H1 (cell line): ENCODE results near the gene EVC2. TPM values are rescaled to one million over a fixed set of nuclear protein-coding genes. Genes with fewer than 3 reads are reported as not detected.
A peak's percentile ranks its signal among the peaks of the same experiment; 100 is the strongest.

ENCODE experiments used
- CTCF ChIA-PET: fragments of 300-600 bp; sonication (Branson Sonifier 250); formaldehyde crosslinking; loops from one replicate; lab custom pipeline; 2021; ENCODE audit not compliant: partially characterized antibody; lab: Charles Lee
- POLR2A ChIA-PET: fragments of 300-600 bp; sonication (Branson Sonifier 250); formaldehyde crosslinking; loops from one replicate; lab custom pipeline; 2021; ENCODE audit warnings: inconsistent platforms; ENCODE audit not compliant: partially characterized antibody; lab: Charles Lee
- DNase-seq, 2 experiments: peaks; one replicate each; pipeline versions ENCODE4 v3.0.0 to v3.0.0-alpha.2; 2010 to 2022; ENCODE audit warnings: low spot score in 2 of 2, low read depth in 1 of 2, mixed read lengths in 1 of 2
- FAIRE-seq: peaks from 2 replicates; lab custom pipeline; 2011; peaks lifted over from hg19 to GRCh38; lab: Jason Lieb, UNC
- H2AFZ ChIP-seq: 2 replicates; pipeline ENCODE4 v1.8.1; 2012; ENCODE audit warnings: low read length, inconsistent platforms
- H2AK5ac ChIP-seq: 2 replicates; pipeline ENCODE4 v1.6.1; 2013; ENCODE audit warnings: low read depth, low read length
- H2BK120ac ChIP-seq: replicated peaks from 2 replicates; pipeline ENCODE3; 2013; ENCODE audit warnings: low read depth, low read length, inconsistent platforms
- H2BK12ac ChIP-seq: 2 replicates; pipeline ENCODE4 v1.6.1; 2013; ENCODE audit warnings: low read depth, low read length
- H2BK15ac ChIP-seq: 2 replicates; pipeline ENCODE4 v1.6.1; 2013; ENCODE audit warnings: low read length
- H2BK20ac ChIP-seq: 2 replicates; pipeline ENCODE4 v1.6.1; 2013; ENCODE audit warnings: low read length
- H2BK5ac ChIP-seq: 2 replicates; pipeline ENCODE4 v1.6.1; 2013; ENCODE audit warnings: low read depth, low read length
- H3K14ac ChIP-seq: 2 replicates; pipeline ENCODE4 v1.6.1; 2013; ENCODE audit warnings: inconsistent platforms; ENCODE audit not compliant: insufficient read length
- H3K18ac ChIP-seq: 2 replicates; pipeline ENCODE4 v1.6.1; 2013; ENCODE audit warnings: low read length; ENCODE audit errors: extremely low read depth
- H3K23ac ChIP-seq: 2 replicates; pipeline ENCODE4 v1.6.1; 2013; ENCODE audit warnings: inconsistent platforms; ENCODE audit not compliant: insufficient read length
- H3K23me2 ChIP-seq: 2 replicates; pipeline ENCODE4 v1.6.1; 2013; ENCODE audit warnings: low read depth, low read length
- H3K27ac ChIP-seq: 2 replicates; pipeline ENCODE4 v1.6.1; 2011; ENCODE audit warnings: low read depth, low read length, inconsistent platforms
- H3K27me3 ChIP-seq, 4 experiments: replicated peaks in 1 of 4; 1 replicate in 1 of 4; 2 replicates in 3 of 4; pipeline versions ENCODE4 v1.6.1 to v1.8.1; 2011 to 2013; ENCODE audit warnings: low read length in 3 of 4, mild to moderate bottlenecking in 3 of 4, inconsistent platforms in 2 of 4, mixed read lengths in 2 of 4, moderate library complexity in 1 of 4; ENCODE audit not compliant: control insufficient read depth in 3 of 4, insufficient read depth in 3 of 4; ENCODE audit errors: extremely low read depth in 1 of 4
- H3K36me3 ChIP-seq, 4 experiments: 2 replicates each; pipeline versions ENCODE4 v1.6.1 to v1.8.1; 2011 to 2013; ENCODE audit warnings: mild to moderate bottlenecking in 4 of 4, low read length in 3 of 4, moderate library complexity in 2 of 4, control low read depth in 1 of 4, inconsistent platforms in 1 of 4; ENCODE audit not compliant: insufficient read depth in 4 of 4, control insufficient read depth in 2 of 4
- H3K4ac ChIP-seq: replicated peaks from 2 replicates; pipeline ENCODE3; 2013; ENCODE audit warnings: low read length, low read depth, mixed read lengths, inconsistent platforms; ENCODE audit not compliant: insufficient read length
- H3K4me1 ChIP-seq, 4 experiments: replicated peaks in 1 of 4; 1 replicate in 1 of 4; 2 replicates in 3 of 4; pipeline versions ENCODE4 v1.6.1 to v1.8.1; 2011 to 2013; ENCODE audit warnings: low read length in 3 of 4, inconsistent platforms in 2 of 4, mixed read lengths in 1 of 4; ENCODE audit not compliant: insufficient read depth in 4 of 4, control insufficient read depth in 3 of 4
- H3K4me2 ChIP-seq, 2 experiments: 2 replicates each; pipeline versions ENCODE4 v1.6.1 to v1.8.1; 2011 to 2013; ENCODE audit warnings: low read depth in 2 of 2, low read length in 2 of 2, control low read depth in 1 of 2, inconsistent platforms in 1 of 2, mild to moderate bottlenecking in 1 of 2; ENCODE audit not compliant: insufficient read depth in 1 of 2
- H3K4me3 ChIP-seq, 4 experiments: fragments of 200-600, 300-600 bp in 1 of 4; sonication (generic), shearing (Covaris generic), sonication (Bioruptor Twin) in 1 of 4; 2 replicates each; pipeline versions ENCODE4 v1.5.1 to v1.8.1; 2011 to 2016; ENCODE audit warnings: low read length in 4 of 4, low read depth in 3 of 4, control low read depth in 2 of 4, inconsistent platforms in 2 of 4, mild to moderate bottlenecking in 2 of 4, mixed read lengths in 1 of 4, moderate library complexity in 1 of 4; ENCODE audit not compliant: insufficient read depth in 2 of 4; ENCODE audit errors: extremely low read depth in 1 of 4
- H3K56ac ChIP-seq: replicated peaks from 2 replicates; pipeline ENCODE3; 2013; ENCODE audit warnings: low read depth, mild to moderate bottlenecking, mixed read lengths, low read length, inconsistent platforms; ENCODE audit not compliant: insufficient read length
- H3K79me1 ChIP-seq: 2 replicates; pipeline ENCODE4 v1.6.1; 2013; ENCODE audit warnings: low read depth, low read length, control low read depth
- H3K79me2 ChIP-seq, 2 experiments: 2 replicates each; pipeline versions ENCODE4 v1.6.1 to v1.8.1; 2012 to 2013; ENCODE audit warnings: low read length in 2 of 2, mild to moderate bottlenecking in 2 of 2, inconsistent platforms in 1 of 2; ENCODE audit not compliant: insufficient read depth in 2 of 2, control insufficient read depth in 1 of 2
- H3K9ac ChIP-seq, 4 experiments: replicated peaks in 1 of 4; 1 replicate in 1 of 4; 2 replicates in 3 of 4; pipeline versions ENCODE4 v1.6.1 to v1.8.1; 2011 to 2013; ENCODE audit warnings: low read depth in 3 of 4, low read length in 3 of 4, control low read depth in 2 of 4, mild to moderate bottlenecking in 2 of 4, moderate library complexity in 2 of 4, inconsistent platforms in 1 of 4; ENCODE audit errors: extremely low read depth in 1 of 4
- H3K9me3 ChIP-seq, 2 experiments: 2 replicates each; pipeline versions ENCODE4 v1.6.1 to v1.8.1; 2012 to 2013; ENCODE audit warnings: mild to moderate bottlenecking in 2 of 2, moderate library complexity in 2 of 2, control low read depth in 1 of 2, inconsistent platforms in 1 of 2, low read depth in 1 of 2, low read length in 1 of 2, mixed read lengths in 1 of 2; ENCODE audit not compliant: insufficient read depth in 2 of 2
- H4K20me1 ChIP-seq, 2 experiments: replicated peaks in 1 of 2; 2 replicates each; pipeline versions ENCODE3 to v1.8.1; 2011 to 2013; ENCODE audit warnings: inconsistent platforms in 2 of 2, low read length in 2 of 2, mild to moderate bottlenecking in 1 of 2; ENCODE audit not compliant: insufficient read depth in 2 of 2, control insufficient read depth in 1 of 2
- H4K5ac ChIP-seq: 2 replicates; pipeline ENCODE4 v1.6.1; 2013; ENCODE audit warnings: low read length, low read depth, mixed read lengths, inconsistent platforms; ENCODE audit not compliant: insufficient read length
- H4K8ac ChIP-seq: 2 replicates; pipeline ENCODE4 v1.8.0; 2013; ENCODE audit warnings: mild to moderate bottlenecking, moderate library complexity, low read length, inconsistent platforms; ENCODE audit not compliant: insufficient read depth; ENCODE audit errors: extremely low read depth
- H4K91ac ChIP-seq: replicated peaks from 2 replicates; pipeline ENCODE3; 2013; ENCODE audit warnings: low read length, mixed read lengths, inconsistent platforms; ENCODE audit not compliant: insufficient read length
- MAFK ChIP-seq: IDR thresholded peaks from 2 replicates; pipeline ENCODE4 v1.6.1; 2012; ENCODE audit warnings: low read depth, mild to moderate bottlenecking, improper control_type of control experiment, low read length
- SRF ChIP-seq: IDR thresholded peaks from 2 replicates; pipeline ENCODE4 v1.6.1; 2011; ENCODE audit warnings: mild to moderate bottlenecking, low read depth, low read length, moderate library complexity
- WGBS, 2 experiments: shearing (Covaris generic) in 1 of 2; methylation state at CpG; one replicate each; pipeline versions ENCODE4 v1.1.6 to v1.1.7; 2013 to 2015; ENCODE audit warnings: low lambda C conversion rate in 2 of 2, mixed read lengths in 2 of 2, inconsistent platforms in 1 of 2, low coverage in 1 of 2, missing lambda C conversion rate in 1 of 2; ENCODE audit not compliant: insufficient replicate concordance in 2 of 2, insufficient coverage in 1 of 2, insufficient read length in 1 of 2; ENCODE audit errors: extremely low coverage in 1 of 2, missing lambda C conversion rate in 1 of 2; 5-methylcytosine and 5-hydroxymethylcytosine counted together
- long read RNA-seq, 2 experiments: library from RNA in 1 of 2; library from capped mRNA in 1 of 2; stranded (forward); transcript quantifications; one replicate each; pipeline ENCODE4 v2.0.0, GENCODE V29; 2021; ENCODE audit warnings: inconsistent platforms in 1 of 2
- polyA minus RNA-seq, 3 experiments: library from RNA; depleted of rRNA, polyadenylated mRNA; stranded (reverse); fragments of >200 nt; gene quantifications; 1 replicate in 2 of 3; 2 replicates in 1 of 3; pipeline ENCODE4 v1.2.3, GENCODE V29; 2011
- polyA plus RNA-seq, 7 experiments: library from polyadenylated mRNA; depleted of rRNA in 3 of 7; stranded (reverse) in 5 of 7; unstranded in 2 of 7; fragments of >200 nt in 5 of 7; fragments of 200-250 nt in 2 of 7; gene quantifications; 1 replicate in 5 of 7; 2 replicates in 1 of 7; 4 replicates in 1 of 7; pipeline versions ENCODE4 v1.2.1 to v1.2.3, GENCODE V29; 2011 to 2013; ENCODE audit warnings: missing spikeins in 2 of 7, mixed read lengths in 2 of 7
- total RNA-seq: library from RNA; stranded (reverse); fragmentation: NEBNext Ultra II Directional; extraction: Animal tissue kit (Norgen Biotek cat#: 25700); gene quantifications from 2 replicates; pipeline ENCODE4 v1.2.1, GENCODE V29; 2021

Gene EVC2, protein sequence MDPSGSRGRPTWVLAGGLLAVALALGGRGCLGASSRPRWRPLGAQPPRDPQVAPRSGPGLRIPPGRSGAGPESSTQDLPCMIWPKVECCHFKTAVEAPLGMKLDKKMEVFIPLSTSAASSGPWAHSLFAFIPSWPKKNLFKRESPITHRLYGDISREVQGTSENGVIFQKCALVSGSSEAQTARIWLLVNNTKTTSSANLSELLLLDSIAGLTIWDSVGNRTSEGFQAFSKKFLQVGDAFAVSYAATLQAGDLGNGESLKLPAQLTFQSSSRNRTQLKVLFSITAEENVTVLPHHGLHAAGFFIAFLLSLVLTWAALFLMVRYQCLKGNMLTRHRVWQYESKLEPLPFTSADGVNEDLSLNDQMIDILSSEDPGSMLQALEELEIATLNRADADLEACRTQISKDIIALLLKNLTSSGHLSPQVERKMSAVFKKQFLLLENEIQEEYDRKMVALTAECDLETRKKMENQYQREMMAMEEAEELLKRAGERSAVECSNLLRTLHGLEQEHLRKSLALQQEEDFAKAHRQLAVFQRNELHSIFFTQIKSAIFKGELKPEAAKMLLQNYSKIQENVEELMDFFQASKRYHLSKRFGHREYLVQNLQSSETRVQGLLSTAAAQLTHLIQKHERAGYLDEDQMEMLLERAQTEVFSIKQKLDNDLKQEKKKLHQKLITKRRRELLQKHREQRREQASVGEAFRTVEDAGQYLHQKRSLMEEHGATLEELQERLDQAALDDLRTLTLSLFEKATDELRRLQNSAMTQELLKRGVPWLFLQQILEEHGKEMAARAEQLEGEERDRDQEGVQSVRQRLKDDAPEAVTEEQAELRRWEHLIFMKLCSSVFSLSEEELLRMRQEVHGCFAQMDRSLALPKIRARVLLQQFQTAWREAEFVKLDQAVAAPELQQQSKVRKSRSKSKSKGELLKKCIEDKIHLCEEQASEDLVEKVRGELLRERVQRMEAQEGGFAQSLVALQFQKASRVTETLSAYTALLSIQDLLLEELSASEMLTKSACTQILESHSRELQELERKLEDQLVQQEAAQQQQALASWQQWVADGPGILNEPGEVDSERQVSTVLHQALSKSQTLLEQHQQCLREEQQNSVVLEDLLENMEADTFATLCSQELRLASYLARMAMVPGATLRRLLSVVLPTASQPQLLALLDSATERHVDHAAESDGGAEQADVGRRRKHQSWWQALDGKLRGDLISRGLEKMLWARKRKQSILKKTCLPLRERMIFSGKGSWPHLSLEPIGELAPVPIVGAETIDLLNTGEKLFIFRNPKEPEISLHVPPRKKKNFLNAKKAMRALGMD
- total RNA-seq (5.9 and 6.4 TPM in 2 replicates), polyA plus RNA-seq (2011; rRNA removed) (0.73 and 1.4 TPM in 2 replicates), polyA minus RNA-seq (2011; rRNA and poly(A)+ RNA removed) (3.2 and 3.3 TPM in 2 replicates)
- polyA plus RNA-seq (2011; cell fraction: cytosol; rRNA removed), result 1.5 TPM
- polyA plus RNA-seq (2011; cell fraction: nucleus; rRNA removed), result 2.5 TPM
- polyA plus RNA-seq (2012, experiment 1 of 2), result 3.6 to 4.7 TPM (median 4.1 TPM) in 4 replicates
- 1.5 TPM for polyA plus RNA-seq (2012, experiment 2 of 2)
- polyA plus RNA-seq (2013, experiment 1 of 2), result 3.5 TPM
- 3.8 TPM for polyA plus RNA-seq (2013, experiment 2 of 2)
- polyA minus RNA-seq (2011; cell fraction: cytosol; rRNA and poly(A)+ RNA removed), result 2.1 TPM
- 5.4 TPM for polyA minus RNA-seq (2011; cell fraction: nucleus; rRNA and poly(A)+ RNA removed)
- long read RNA-seq, experiment 1, partial matches to known transcripts, result 2 of 2 reads
- long read RNA-seq, experiment 1, other reads (novel, unspliced or antisense), result 0 of 2 reads
- long read RNA-seq, experiment 2, partial matches to known transcripts, result 0 of 2 reads
- long read RNA-seq, experiment 2, other reads (novel, unspliced or antisense), result 2 of 2 reads

DNA sequence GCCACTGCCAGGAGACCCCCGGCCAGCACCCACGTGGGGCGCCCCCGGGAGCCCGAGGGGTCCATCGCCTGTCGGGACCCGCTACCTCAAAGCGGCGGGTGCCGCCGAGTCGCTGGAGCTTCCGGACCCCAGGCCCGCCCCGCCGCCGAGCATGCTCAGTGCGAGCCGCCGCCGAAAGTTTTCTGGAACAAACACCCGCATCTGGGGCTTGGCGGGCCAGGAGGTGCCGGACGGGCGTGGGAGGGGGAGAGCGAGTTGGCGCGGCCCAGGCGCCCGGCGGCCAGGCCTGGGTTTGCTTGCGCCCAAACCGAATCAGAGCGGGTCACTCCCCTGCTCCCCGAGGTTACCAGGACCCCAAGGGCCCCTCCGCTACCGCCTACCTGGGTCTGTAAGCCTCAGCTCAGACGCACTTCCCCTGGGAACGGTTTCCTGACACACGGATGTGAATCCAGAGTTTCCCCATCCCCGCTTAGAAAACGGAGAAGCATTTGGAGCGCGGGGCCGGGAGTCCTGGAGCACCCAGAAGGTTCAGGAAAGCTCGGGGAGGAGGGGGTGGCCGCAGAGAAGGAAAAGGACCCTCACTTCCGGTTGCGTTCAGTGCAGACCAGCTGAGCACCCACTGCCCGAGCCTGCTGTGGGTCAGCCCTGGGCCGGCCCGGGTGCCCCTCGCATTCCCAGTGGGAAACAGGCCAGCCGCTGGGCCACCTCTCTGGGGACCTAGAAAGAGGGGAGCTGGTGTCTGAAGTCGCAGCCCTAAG, at the start of gene EVC2:
Gene EVC2 (minus strand): TSS at position 111 of the 758 bp plus-strand sequence. CDS start 46 bp downstream, at position 65.
- Histone ChIP-seq H3K23ac (no peak within 1 kb of the TSS), H3K56ac (peak within 1 kb of the TSS; percentile 52), H3K79me2 (no peaks in the 10 kb centered on the region), H4K5ac (peak within 1 kb of the TSS; percentile 45), H2BK12ac (0 out of 2 replicates have a peak within 1 kb of the TSS, but pooled peaks have one; percentile 27), H3K14ac (no peak within 1 kb of the TSS), H3K4ac (no peak within 1 kb of the TSS), H2AK5ac (no peak within 1 kb of the TSS), H2AFZ (peak within 1 kb of the TSS; percentile 93), H3K27me3 (peaks cover 0 to 19% (median 15%) of the 10 kb centered on the region in 4 experiments; a peak in 4 of 7 replicates), H2BK5ac (0 out of 2 replicates have a peak within 1 kb of the TSS, but pooled peaks have one; percentile 52), H2BK120ac (no peak within 1 kb of the TSS), H3K27ac (no peak within 1 kb of the TSS), H3K4me2 (peak within 1 kb of the TSS; percentile 62 to 91), H3K36me3 (peaks cover 0 to 6% (median 2%) of the 10 kb centered on the region in 4 experiments; a peak in 3 of 8 replicates), H3K18ac (peak within 1 kb of the TSS; percentile 78), H4K91ac (no peak within 1 kb of the TSS), H4K8ac (peak within 1 kb of the TSS; percentile 73), H3K4me1 (peaks cover 3 to 19% (median 11%) of the 10 kb centered on the region in 4 experiments), H3K79me1 (no peaks in the 10 kb centered on the region; the same call in 1 of the 2 replicates), H3K4me3 (peak within 1 kb of the TSS; percentile 58 to 72 (median 65)), H3K9me3 (peaks cover 4 to 8% of the 10 kb centered on the region in 2 experiments), H4K20me1 (peaks cover 4 to 5% of the 10 kb centered on the region in 2 experiments), H3K9ac (peak within 1 kb of the TSS in 3 of 4 experiments; percentile 51 to 55 (median 52); a peak in 4 of 7 replicates), H2BK20ac (no peak within 1 kb of the TSS), H2BK15ac (no peak within 1 kb of the TSS; the same call in 1 of the 2 replicates), H3K23me2 (peaks cover 22% of the 10 kb centered on the region; the same call in 1 of the 2 replicates)
- ChIA-PET CTCF (interaction anchor here (0.6 to 2.0 kb wide), 8 partner anchors 11 to 657 kb away, joined by 3 to 6 read pairs (median 3); partner anchors contain the start of gene STK32B), POLR2A (interaction anchor here (1.3 kb wide), 1 partner anchor 23 kb away, joined by 3 read pairs; no protein-coding TSS in a partner anchor)
- 9% methylated on average over 36 of the region's 57 CpGs; no CpG with 5 or more reads in 1 of the 2 experiments for WGBS, 2 experiments
- FAIRE-seq (no peak), DNase-seq (peak in 1 of 2 experiments; percentile 82)
- TF ChIP-seq SRF, result no peak
- TF ChIP-seq MAFK, result no peak
